GM12865 (cell line): ENCODE data around the gene IL20.
A peak's percentile ranks its signal among the peaks of the same experiment; 100 is the strongest.

Source experiments
- DNase-seq: peaks from one replicate; pipeline ENCODE4 v3.0.0; 2010; ENCODE audit warnings: low read depth
- H3K4me3 ChIP-seq: 2 replicates; pipeline ENCODE4 v1.5.1; 2011; ENCODE audit warnings: mild to moderate bottlenecking, low read depth, low read length, control low read depth
- CTCF ChIP-seq: IDR thresholded peaks from 2 replicates; pipeline ENCODE4 v1.5.1; 2011; ENCODE audit warnings: low read length, control low read depth, low read depth, inconsistent platforms; ENCODE audit not compliant: insufficient read depth; ENCODE audit errors: missing control alignments

Gene IL20

GRCh38 chr1:206905295-206906164, 40.1 kb downstream of the IL20 start:
- TF ChIP-seq CTCF, result no peak
- H3K4me3 ChIP-seq, result no peak overlapping the region
- DNase-seq, result peak; percentile 55

- DNase-seq, result no peak
- no peak overlapping the region for H3K4me3 ChIP-seq
- peak; percentile 25 for TF ChIP-seq CTCF
Measured at GRCh38 chr1:206907304-206907991, 42.0 kb downstream of the IL20 start.

GRCh38 chr1:206908038-206908437, 42.6 kb downstream of the IL20 start:
- H3K4me3 ChIP-seq, result no peak overlapping the region
- no peak for TF ChIP-seq CTCF
- DNase-seq, result no peak

- H3K4me3 ChIP-seq, result no peak overlapping the region
- TF ChIP-seq CTCF, result no peak
- no peak for DNase-seq
Measured at GRCh38 chr1:206909161-206909882, 43.9 kb downstream of the IL20 start.

- no peak overlapping the region for H3K4me3 ChIP-seq
- DNase-seq, result no peak
- no peak for TF ChIP-seq CTCF
Measured at GRCh38 chr1:206909883-206910318, 44.5 kb downstream of the IL20 start.

- peak; percentile 61 for TF ChIP-seq CTCF
- H3K4me3 ChIP-seq, result no peak overlapping the region
- DNase-seq, result peak; percentile 72
Measured at GRCh38 chr1:206911064-206911663, 45.7 kb downstream of the IL20 start.
